Right lung (tissue), 5 donors: ENCODE measurements around the gene CLCA4. TPM values are rescaled to one million over a fixed set of nuclear protein-coding genes. Genes with fewer than 3 reads are reported as not detected.
"Not testable (repeated sequence)": the region's sequence is repeated elsewhere in the genome, so short reads cannot be mapped to it uniquely, and the experiment has no call there.

Source experiments
- DNase-seq, 2 donors: peaks; one replicate each; pipeline ENCODE4 v3.0.0-alpha.2; 2013
- polyA plus RNA-seq, 5 donors: library from polyadenylated mRNA; unstranded; fragments of 120-200 nt; gene quantifications; one replicate each; pipeline versions ENCODE4 v1.2.1 to v1.2.3, GENCODE V29; 2013; ENCODE audit warnings: inconsistent platforms in 1 of 5, low replicate concordance in 1 of 5; ENCODE audit not compliant: insufficient read length in 5 of 5, insufficient read depth in 1 of 5

The CLCA4 gene
- polyA plus RNA-seq, 5 donors = not detected

GRCh38 chr1:86530211-86530845, 16.6 kb upstream of the CLCA4 start:
- DNase-seq = no peak

DNA sequence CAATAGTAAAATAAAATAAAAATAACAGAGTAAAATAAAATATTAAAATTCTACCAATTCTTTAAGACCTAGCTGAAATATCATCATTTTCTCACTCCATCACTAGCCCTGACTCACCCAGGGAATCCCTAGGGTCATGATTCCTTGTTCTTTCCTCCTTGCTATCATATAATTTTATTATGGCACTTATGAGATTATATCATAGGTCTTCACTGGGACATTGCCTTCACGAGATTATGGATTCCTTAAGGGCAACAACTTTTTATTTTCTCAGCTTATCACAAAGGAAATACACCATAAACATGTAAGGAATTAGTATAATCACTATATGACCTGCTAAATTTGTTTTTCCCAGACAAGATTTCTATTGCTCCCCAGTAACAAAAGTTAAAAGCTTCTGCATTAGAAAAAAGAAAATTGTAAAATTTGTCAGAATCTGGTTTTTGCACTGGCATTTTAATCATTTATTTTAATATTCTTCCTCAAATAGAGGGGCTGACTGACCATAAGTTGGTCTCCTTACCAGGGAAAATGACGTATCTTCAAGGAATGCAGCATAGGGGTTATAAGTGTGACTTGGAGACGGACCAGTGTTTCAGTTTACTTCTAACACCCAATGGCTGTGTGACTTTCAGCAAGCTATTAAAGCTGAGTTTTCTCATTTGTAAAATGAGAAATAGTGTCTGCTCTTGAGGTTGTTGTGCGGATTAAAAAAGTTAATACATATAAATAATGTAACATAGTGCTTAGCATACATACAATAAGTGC, 8.8 kb upstream of the CLCA4 start:
- no peak for DNase-seq

DNA sequence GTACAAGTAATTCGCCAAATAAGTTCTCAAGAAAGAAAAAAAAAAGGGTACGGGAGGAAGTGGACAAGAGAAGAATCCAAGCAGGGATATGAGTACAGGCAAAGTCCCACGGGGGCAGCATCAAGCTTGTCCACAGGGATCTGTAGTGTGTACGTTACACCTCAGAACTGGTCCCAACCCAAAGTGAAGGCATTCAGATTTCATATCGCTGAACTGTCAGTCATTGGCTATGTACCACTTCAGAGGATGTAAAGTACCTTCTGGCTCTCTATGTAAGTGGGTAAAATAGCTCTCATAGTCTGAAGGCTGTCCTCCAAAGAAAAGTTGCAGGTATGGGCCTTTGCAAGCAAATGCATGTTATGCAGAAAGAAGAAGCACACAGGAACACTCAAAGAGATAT, 8.1 kb upstream of the CLCA4 start:
- DNase-seq = no peak

DNA sequence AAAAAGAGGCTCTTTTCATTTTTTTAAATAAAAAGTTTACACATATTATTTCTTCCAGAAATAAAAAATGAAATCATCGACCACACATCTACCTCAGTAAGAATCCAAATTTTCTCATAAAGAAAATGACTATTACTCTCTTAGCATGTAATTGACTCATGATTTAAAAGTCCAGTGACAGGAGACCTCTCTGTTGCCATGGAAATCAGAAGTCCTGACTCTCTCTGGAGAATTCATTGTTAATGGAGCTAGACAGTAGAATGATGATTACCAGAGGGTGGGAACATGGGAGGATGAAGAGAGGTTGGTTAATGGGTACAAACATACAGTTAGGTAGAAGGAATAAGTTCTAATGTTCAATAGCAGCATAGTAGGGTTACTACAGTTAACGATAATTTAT, 5.0 kb upstream of the CLCA4 start:
- DNase-seq = no peak

DNA sequence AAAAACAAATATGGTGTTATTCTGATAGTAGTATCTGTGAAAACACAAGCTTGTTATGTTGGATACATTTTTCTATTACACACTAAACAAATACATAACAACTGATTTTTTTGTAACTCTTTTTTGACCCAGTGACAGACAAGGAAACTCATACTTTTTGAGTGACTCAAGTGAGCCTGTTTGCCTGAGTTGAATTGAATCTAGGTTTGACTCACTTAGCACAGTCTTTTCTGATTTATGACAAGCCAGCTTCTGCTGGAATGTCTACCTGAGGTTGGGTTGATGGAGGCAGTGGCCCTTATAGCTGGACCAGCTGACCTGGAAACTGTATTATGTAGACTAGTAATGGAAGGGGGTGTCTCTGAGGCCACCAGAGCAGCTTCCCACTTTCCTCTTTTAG, 4.2 kb upstream of the CLCA4 start:
- no peak for DNase-seq

- DNase-seq = no peak
These were observed 2.0 kb downstream of the CLCA4 start for GRCh38 chr1:86548839-86549238.

GRCh38 chr1:86551305-86551704, 4.4 kb downstream of the CLCA4 start:
- no peak for DNase-seq

- DNase-seq = no peak
These were observed 5.5 kb downstream of the CLCA4 start for GRCh38 chr1:86552376-86552775.

DNA sequence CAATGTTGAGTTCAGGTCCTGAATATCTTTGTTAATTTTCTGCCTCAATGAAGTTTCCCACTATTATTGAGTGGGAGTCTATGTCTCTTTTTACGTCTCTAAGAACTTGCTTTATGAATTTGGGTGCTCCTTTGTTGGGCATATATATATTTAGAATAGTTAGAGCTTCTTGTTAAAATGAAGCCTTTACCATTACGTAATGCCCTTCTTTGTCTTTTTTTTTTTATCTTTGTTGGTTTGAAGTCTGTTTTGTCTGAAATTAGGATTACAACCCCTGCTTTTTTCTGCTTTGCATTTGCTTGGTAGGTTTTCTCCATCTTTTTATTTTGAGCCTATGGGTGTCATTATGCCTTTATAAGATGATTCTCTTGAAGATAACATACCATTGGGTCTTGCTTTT, 10.9 kb downstream of the CLCA4 start:
- no peak for DNase-seq

DNA sequence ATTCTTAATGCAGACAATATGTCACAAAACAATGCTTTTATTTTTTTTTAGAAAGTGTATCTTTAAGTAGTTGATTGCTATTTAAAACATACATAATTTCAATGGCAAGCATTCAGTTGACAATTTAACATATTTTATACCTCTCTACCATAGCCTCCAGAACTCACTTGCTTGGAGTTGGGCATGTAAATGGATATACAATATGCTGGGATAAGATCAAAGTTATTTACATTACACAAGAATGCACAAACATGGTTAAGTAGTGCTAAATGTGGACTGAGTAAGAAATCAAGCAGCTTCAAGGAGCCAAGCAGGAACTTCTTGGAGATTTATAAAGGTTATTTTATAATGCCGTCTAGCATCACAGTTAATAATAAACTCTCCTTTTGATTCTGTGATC, 17.0 kb downstream of the CLCA4 start:
- DNase-seq = no peak

DNA sequence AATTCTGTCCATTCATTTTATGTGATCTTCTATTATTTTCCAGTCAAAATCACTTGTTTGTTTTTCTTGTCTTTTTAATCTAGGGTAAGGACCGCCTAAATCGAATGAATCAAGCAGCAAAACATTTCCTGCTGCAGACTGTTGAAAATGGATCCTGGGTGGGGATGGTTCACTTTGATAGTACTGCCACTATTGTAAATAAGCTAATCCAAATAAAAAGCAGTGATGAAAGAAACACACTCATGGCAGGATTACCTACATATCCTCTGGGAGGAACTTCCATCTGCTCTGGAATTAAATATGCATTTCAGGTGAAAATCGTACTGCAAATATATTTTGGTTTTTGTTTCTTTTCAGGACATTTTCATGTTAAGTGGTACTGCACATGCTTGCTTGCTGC, 20.5 kb downstream of the CLCA4 start:
- no peak for DNase-seq

DNA sequence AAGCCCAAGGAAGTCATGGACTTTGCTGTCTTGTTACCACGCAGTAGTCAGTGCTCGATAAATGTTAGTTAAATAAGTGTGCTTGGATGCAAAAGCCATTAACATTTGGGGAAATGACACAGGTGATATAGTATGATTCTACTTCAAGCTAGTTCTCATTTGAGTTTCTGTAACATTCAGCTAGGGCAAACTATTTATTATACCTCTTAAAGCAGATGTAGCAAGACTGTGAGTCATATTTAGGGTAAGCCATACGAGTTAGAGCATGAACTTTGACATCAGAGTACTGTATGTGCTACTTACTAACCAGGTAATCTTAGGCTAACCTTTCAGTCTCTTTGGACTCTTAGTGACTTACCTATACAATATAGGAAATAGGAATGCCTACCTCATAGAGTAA, 21.0 kb downstream of the CLCA4 start:
- DNase-seq = no peak

- DNase-seq = no peak
These were observed 27.0 kb downstream of the CLCA4 start for GRCh38 chr1:86573763-86574484.

DNA sequence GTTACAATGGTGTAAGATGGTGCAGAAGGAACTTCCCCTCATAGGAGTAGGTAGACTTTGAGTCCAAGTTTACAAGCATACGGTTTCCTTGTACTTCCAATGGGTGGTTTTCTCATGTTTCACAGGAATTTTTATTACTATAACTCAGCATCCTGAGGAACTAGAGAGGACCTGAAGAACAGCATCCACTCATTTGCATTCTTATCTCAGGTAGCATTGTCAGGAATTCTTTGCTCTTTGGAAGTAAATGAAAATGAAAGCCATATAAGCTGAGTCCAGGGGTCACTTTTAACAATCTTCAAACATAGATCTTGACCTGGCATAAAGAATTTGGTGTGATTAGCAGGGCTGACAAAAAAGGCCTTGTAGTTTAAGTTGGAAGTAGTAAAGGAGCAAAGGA, 34.4 kb downstream of the CLCA4 start:
- no peak for DNase-seq

- DNase-seq = no peak
These were observed 35.3 kb downstream of the CLCA4 start for GRCh38 chr1:86582161-86582560.

DNA sequence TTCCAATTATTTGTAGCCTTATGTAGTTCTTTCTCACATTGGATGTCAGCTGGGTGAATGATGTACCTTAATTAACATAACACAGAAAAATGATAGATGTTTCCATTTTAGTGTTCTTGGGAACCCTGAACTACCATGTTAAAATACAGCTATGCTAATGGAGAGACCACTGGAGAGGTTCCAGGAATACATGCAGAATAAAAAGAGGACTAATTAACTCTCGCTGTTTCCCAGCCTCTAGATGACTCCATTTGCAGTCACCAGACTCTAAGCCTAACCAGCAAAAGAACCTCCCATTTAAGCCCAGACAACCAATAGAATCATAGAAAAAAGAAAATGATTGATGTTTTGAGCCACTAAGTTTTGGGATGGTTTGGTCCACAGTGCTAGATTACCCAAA, 36.2 kb downstream of the CLCA4 start:
- DNase-seq = no peak

- DNase-seq = no peak
These were observed 36.7 kb downstream of the CLCA4 start for GRCh38 chr1:86583593-86583992.

DNA sequence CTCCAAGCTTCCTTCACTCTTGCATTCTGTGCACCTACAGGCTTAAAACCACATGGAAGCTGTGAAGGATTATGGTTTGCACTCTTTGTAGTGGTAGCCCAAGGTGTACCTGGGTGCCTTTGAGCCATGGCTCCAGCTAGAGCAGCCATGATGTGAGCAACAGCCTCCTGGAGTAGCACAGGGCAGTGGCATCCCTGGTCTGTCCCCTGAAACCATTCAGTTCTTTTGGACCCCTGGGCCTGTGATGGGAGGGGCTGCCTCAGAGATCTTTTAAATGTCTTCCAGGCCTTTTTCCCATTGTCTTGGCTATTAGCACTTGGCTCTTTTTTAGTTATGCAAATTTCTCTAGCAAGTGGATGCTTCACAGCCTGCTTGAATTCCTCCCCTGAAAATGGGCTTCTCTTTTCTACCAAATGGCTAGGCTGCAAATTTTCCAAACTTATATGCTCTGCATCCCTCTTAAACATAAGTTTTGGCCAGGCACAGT, 47.4 kb downstream of the CLCA4 start:
- DNase-seq = no peak

- DNase-seq = no peak
These were observed 49.3 kb downstream of the CLCA4 start for GRCh38 chr1:86596224-86596623.

DNA sequence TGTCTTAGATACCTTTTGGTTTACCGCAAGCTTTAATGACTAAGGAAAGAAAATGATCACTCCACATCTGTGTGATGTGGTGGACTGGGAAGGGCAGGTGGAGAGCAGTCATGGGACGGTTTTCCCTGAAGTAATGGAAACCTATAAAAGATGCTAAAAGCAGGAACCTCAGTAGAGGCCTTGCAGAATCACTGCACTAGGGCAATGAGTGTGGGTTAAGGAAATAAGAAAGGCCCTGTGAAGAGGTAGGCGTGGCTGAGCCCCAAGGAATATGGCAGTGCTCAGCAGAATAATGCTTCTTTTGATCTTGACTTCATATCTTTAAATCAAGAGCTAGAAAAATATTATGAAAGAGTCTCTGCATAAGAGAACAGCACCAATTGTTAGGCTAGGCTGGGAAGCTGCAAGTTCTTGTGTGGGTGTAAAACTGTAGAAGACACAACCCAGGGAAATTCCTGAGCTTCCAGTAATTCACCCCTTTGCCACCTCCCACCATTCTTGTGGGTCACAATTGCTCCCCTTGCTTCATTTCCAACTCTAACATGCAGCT, 49.9 kb downstream of the CLCA4 start:
- DNase-seq = no peak

GRCh38 chr1:86606080-86606479, 59.2 kb downstream of the CLCA4 start:
- not testable (repeated sequence) for DNase-seq

GRCh38 chr1:86616433-86616832, 69.6 kb downstream of the CLCA4 start:
- no peak for DNase-seq

- DNase-seq = no peak
These were observed 70.0 kb downstream of the CLCA4 start for GRCh38 chr1:86616871-86617270.
